Measurements from ENCODE around the gene TNFSF13B. TPM values are rescaled to one million over a fixed set of nuclear protein-coding genes. Genes with fewer than 3 reads are reported as not detected.
"Not testable (repeated sequence)": the region's sequence is repeated elsewhere in the genome, so short reads cannot be mapped to it uniquely, and the experiment has no call there.

TNFSF13B gene
- total RNA-seq, 2 donors from 2014 or later = 0.52 to 10.2 TPM

DNA sequence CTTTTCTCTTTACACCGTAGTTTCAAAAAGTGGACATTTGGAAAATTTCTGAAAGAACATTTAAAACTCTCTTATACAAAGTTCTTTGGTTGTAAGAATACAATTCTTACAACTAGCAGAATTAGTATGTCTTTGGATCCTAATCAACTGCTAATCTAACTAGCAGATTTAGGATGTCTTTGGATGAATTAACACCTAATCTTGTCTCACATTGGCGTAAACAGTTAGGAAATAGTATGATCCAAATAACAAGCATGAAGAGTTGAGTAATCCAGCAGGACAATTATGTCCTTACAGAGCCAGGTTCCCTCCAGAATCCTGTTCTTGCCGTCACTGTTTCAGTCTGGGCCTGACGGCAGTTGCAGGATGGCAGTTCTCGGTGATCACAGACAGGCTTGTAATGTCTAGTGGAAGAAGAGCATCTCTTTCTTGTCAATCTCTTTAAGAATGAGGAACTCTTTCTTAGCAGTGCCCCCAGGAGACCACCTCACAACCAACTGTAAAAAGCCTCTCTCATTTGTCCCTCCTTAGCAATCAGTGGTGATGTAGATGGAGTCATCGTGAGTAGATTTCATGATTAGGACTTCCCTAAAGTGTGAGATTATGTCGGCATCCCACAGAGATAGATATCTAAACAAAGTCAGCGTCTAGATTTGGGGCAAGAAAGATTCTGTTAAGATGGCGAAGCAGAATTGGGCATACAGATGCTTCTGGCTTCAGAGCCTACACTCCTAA, 5.7 kb upstream of the TNFSF13B start:
- DNase-seq (no peak), ATAC-seq (no peak)
- Histone ChIP-seq H3K27ac (no peak overlapping the region), H3K27me3 (no peaks in the 10 kb centered on the region), H3K9me3 (no peaks in the 10 kb centered on the region), H3K4me1 (no peaks in the 10 kb centered on the region), H3K36me3 (replicated peaks in 1 of 2; ENCODE audit: insufficient read depth in 1 of 2, low read depth in 2 of 2) (no peaks in the 10 kb centered on the region), H3K4me3 (no peak overlapping the region)
- TF ChIP-seq, protein P1, sequence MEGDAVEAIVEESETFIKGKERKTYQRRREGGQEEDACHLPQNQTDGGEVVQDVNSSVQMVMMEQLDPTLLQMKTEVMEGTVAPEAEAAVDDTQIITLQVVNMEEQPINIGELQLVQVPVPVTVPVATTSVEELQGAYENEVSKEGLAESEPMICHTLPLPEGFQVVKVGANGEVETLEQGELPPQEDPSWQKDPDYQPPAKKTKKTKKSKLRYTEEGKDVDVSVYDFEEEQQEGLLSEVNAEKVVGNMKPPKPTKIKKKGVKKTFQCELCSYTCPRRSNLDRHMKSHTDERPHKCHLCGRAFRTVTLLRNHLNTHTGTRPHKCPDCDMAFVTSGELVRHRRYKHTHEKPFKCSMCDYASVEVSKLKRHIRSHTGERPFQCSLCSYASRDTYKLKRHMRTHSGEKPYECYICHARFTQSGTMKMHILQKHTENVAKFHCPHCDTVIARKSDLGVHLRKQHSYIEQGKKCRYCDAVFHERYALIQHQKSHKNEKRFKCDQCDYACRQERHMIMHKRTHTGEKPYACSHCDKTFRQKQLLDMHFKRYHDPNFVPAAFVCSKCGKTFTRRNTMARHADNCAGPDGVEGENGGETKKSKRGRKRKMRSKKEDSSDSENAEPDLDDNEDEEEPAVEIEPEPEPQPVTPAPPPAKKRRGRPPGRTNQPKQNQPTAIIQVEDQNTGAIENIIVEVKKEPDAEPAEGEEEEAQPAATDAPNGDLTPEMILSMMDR (IDR thresholded peaks at IDR 0.05) = no peak
- no peak for TF ChIP-seq POLR2A (IDR thresholded peaks at IDR 0.05)
- intact Hi-C loops (cut with DNase I) = no loop called here
- 92 to 95% methylated on average over 9 of the region's 9 CpGs for WGBS, 2 donors

DNA sequence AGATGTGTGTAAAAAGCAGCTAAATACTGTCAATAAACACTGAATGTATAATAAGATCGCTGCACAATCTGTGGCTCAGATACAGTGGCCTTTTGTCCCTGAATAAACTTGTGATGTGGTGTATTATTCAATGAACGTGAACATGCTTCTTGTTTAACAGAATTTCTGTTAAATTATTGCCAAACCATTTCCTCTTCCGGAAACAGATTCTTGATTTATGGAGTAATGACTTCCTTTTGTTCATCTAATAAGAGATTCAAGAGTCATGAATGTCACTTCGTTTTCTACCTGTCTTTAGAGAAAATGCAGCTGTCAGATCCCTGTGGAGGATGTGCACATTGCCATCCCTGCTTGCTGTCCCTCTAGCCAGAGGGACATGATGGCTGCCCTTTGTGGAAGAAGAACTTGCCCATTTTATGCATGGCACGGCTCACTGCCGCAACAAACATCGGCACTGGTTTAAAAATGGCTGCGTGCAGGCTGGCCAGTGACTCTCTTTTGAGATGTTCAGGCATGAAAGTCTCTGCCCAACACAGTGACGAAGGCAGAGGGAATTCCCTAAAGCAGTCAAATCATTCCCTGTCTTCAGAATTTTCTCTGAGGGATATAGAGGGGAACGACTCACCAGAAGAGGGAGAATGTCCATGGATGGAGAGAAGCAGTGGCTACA, 3.1 kb upstream of the TNFSF13B start:
- TF ChIP-seq POLR2A (IDR thresholded peaks at IDR 0.05) = no peak
- TF ChIP-seq, protein P1 (IDR thresholded peaks at IDR 0.05) = no peak
- H3K9me3 ChIP-seq = no peaks in the 10 kb centered on the region
- no peaks in the 10 kb centered on the region for H3K36me3 ChIP-seq (replicated peaks in 1 of 2; ENCODE audit: insufficient read depth in 1 of 2, low read depth in 2 of 2)
- 59 to 82% methylated on average over 10 of the region's 10 CpGs for WGBS, 2 donors
- no peak overlapping the region for H3K4me3 ChIP-seq
- ATAC-seq (no peak), DNase-seq (no peak)
- no peaks in the 10 kb centered on the region for H3K27me3 ChIP-seq
- H3K27ac ChIP-seq = peak overlapping the region in 1 of 4 donors; percentile 38
- intact Hi-C loops (cut with DNase I) = no loop called here
- H3K4me1 ChIP-seq = peaks cover 14% of the 10 kb centered on the region

DNA sequence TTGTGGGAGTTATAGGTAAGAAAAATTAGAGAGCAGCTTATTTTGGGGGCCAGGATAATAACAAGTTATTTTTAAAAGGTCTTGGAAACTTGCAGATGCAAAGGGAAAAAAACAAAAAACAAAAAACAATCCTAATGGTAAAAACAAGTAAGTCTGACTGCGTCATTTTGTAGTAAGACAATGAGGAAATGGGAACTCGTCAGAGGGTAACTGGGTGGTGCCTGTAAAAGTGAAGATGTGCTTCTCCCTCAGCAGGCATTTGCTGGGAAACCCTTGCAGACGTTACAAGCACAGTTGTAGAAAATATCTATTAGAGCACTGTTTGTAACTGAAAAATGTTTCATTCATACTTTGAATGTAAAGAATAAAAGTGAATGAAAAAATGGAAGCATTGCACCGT, 2.2 kb upstream of the TNFSF13B start:
- DNase-seq (peak in 1 of 4 donors; percentile 31), ATAC-seq (no peak)
- Histone ChIP-seq H3K4me1 (peaks cover 14% of the 10 kb centered on the region), H3K27me3 (no peaks in the 10 kb centered on the region), H3K4me3 (no peak overlapping the region), H3K27ac (peak overlapping the region in 1 of 4 donors; percentile 38), H3K36me3 (replicated peaks in 1 of 2; ENCODE audit: insufficient read depth in 1 of 2, low read depth in 2 of 2) (no peaks in the 10 kb centered on the region), H3K9me3 (no peaks in the 10 kb centered on the region)
- TF ChIP-seq POLR2A (IDR thresholded peaks at IDR 0.05) = no peak
- TF ChIP-seq, protein P1 (IDR thresholded peaks at IDR 0.05) = no peak
- 67 to 89% methylated on average over 4 of the region's 4 CpGs for WGBS, 2 donors
- intact Hi-C loops (cut with DNase I) = no loop called here

DNA sequence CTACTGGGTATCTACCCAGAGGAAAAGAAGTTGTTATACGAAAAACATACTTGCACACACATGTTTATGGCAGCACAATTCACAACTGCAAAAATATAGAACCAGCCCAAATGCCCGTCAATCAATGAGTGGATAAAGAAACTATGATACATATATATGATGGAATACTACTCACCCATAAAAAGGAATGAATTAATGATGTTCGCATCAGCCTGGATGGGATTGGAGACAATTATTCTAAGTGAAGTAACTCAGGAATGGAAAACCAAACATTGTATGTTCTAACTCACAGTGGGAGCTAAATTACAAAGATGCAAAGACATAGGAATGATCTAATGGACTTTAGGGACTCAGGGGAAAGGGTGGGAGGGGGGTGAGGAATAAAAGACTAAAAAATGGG, 1.7 kb upstream of the TNFSF13B start:
- H3K27me3 ChIP-seq; DNase-seq; H3K36me3 ChIP-seq (replicated peaks in 1 of 2; ENCODE audit: insufficient read depth in 1 of 2, low read depth in 2 of 2); H3K9me3 ChIP-seq; H3K4me3 ChIP-seq; intact Hi-C loops (cut with DNase I); H3K27ac ChIP-seq; ATAC-seq: not testable (repeated sequence)
- H3K4me1 ChIP-seq = peaks cover 14% of the 10 kb centered on the region
- 84 to 97% methylated on average over 3 of the region's 3 CpGs for WGBS, 2 donors

DNA sequence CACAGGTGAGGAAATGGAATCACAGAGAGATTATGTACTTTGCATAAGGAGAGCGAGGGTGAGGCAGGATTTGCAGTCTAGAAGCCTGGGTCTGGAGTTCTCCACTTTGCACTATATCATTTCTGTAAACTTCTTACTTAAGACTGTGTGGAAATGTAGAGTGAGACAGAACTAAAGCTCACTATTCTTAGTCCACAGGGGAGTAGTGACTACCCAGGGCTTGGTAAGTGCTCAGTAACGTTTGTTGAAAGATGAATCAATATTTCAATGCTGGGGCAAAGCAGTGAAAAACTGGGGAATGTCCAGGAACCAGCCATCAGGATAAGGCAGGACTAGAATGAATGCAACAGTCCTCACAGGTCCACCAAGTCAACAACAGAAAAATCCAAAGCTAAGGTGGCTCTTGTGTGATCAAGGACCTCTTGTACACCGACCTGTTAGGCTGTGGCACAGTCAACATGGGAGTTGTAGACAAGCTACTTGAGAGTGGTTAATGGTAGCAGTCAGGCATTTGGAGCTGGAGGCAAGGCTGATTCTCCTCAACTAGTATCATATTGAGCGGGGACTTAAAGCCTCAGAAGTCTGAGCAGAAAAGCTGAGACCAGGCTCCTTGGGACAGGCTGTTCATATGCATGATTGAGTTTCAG, 929 bp upstream of the TNFSF13B start:
- no peaks in the 10 kb centered on the region for H3K36me3 ChIP-seq (replicated peaks in 1 of 2; ENCODE audit: insufficient read depth in 1 of 2, low read depth in 2 of 2)
- DNase-seq (no peak), ATAC-seq (no peak)
- H3K4me3 ChIP-seq = no peak overlapping the region
- 56 to 73% methylated on average over 4 of the region's 4 CpGs for WGBS, 2 donors
- intact Hi-C loops (cut with DNase I) = no loop called here
- no peaks in the 10 kb centered on the region for H3K27me3 ChIP-seq
- no peaks in the 10 kb centered on the region for H3K9me3 ChIP-seq
- peaks cover 14% of the 10 kb centered on the region for H3K4me1 ChIP-seq
- peak overlapping the region in 1 of 4 donors; percentile 79 for H3K27ac ChIP-seq
- TF ChIP-seq, protein P1 (IDR thresholded peaks at IDR 0.05) = no peak
- no peak for TF ChIP-seq POLR2A (IDR thresholded peaks at IDR 0.05)

All from body of pancreas (tissue), 4 donors.